CD14-positive monocyte (primary cell): ENCODE results near the gene TUBE1. TPM values are rescaled to one million over a fixed set of nuclear protein-coding genes. Genes with fewer than 3 reads are reported as not detected.
A peak's percentile ranks its signal among the peaks of the same experiment; 100 is the strongest.

Experiments used
- DNase-seq, 3 donors: peaks; one replicate each; pipeline ENCODE4 v3.0.0-alpha.2; 2011 to 2022
- H2AFZ ChIP-seq: 2 replicates; pipeline ENCODE4 v1.6.0; 2012; ENCODE audit warnings: mild to moderate bottlenecking, low read depth, low read length, inconsistent platforms; ENCODE audit not compliant: insufficient read depth, poor library complexity, severe bottlenecking
- H3K27ac ChIP-seq, 2 donors: 1 replicate in 1 of 2; 2 replicates in 1 of 2; pipeline ENCODE4 v1.5.1; 2012 to 2013; ENCODE audit warnings: low read length in 2 of 2, control low read depth in 1 of 2, inconsistent platforms in 1 of 2, low read depth in 1 of 2, mild to moderate bottlenecking in 1 of 2
- H3K27me3 ChIP-seq, 2 donors: one replicate each; pipeline versions ENCODE4 v1.6.0 to v1.6.1; 2011 to 2013; ENCODE audit warnings: low read length in 2 of 2; ENCODE audit not compliant: control insufficient read depth in 2 of 2, insufficient read depth in 2 of 2
- H3K36me3 ChIP-seq, 2 donors: replicated peaks in 1 of 2; 1 replicate in 1 of 2; 2 replicates in 1 of 2; pipeline versions ENCODE4 v1.5.1 to v1.6.1; 2012 to 2013; ENCODE audit warnings: low read length in 2 of 2, control low read depth in 1 of 2, inconsistent platforms in 1 of 2, mild to moderate bottlenecking in 1 of 2; ENCODE audit not compliant: insufficient read depth in 2 of 2, control insufficient read depth in 1 of 2
- H3K4me1 ChIP-seq, 2 donors: 1 replicate in 1 of 2; 2 replicates in 1 of 2; pipeline versions ENCODE4 v1.5.1 to v1.6.1; 2012 to 2013; ENCODE audit warnings: low read length in 2 of 2, control low read depth in 1 of 2, inconsistent platforms in 1 of 2, mild to moderate bottlenecking in 1 of 2, moderate library complexity in 1 of 2; ENCODE audit not compliant: insufficient read depth in 2 of 2, control insufficient read depth in 1 of 2
- H3K4me2 ChIP-seq: replicated peaks from 2 replicates; pipeline ENCODE3; 2012; ENCODE audit warnings: low read length, moderate library complexity, mild to moderate bottlenecking; ENCODE audit not compliant: poor library complexity, severe bottlenecking; ENCODE audit errors: extremely low read depth
- H3K4me3 ChIP-seq, 3 experiments: fragments of 200-600 bp in 1 of 3; sonication (generic) in 1 of 3; replicated peaks in 1 of 3; 1 replicate in 2 of 3; 2 replicates in 1 of 3; pipeline ENCODE4 v1.5.1; 2011 to 2013; ENCODE audit warnings: low read length in 3 of 3, mild to moderate bottlenecking in 3 of 3, control low read depth in 2 of 3, low read depth in 2 of 3, inconsistent platforms in 1 of 3, moderate library complexity in 1 of 3
- H3K79me2 ChIP-seq: 2 replicates; pipeline ENCODE4 v1.6.0; 2012; ENCODE audit warnings: mild to moderate bottlenecking, control low read depth, inconsistent platforms, low read length, moderate library complexity; ENCODE audit not compliant: insufficient read depth
- H3K9ac ChIP-seq: 2 replicates; pipeline ENCODE4 v1.6.0; 2017; ENCODE audit warnings: low read length, mild to moderate bottlenecking; ENCODE audit not compliant: insufficient read depth, poor library complexity, severe bottlenecking
- H3K9me3 ChIP-seq, 2 donors: replicated peaks in 1 of 2; 1 replicate in 1 of 2; 2 replicates in 1 of 2; pipeline versions ENCODE4 v1.5.1 to v1.6.1; 2012 to 2013; ENCODE audit warnings: low read length in 2 of 2, control low read depth in 1 of 2; ENCODE audit not compliant: control insufficient read depth in 1 of 2, insufficient read depth in 1 of 2
- H4K20me1 ChIP-seq: 2 replicates; pipeline ENCODE4 v1.6.0; 2012; ENCODE audit warnings: mild to moderate bottlenecking, low read length, control low read depth, moderate library complexity; ENCODE audit not compliant: insufficient read depth
- H3K27ac Mint-ChIP-seq, 7 donors: one replicate each; pipeline ENCODE4 v1.8.0; 2020; ENCODE audit warnings: mild to moderate bottlenecking in 7 of 7, mixed read lengths in 7 of 7, moderate library complexity in 6 of 7, inconsistent platforms in 2 of 7
- H3K27me3 Mint-ChIP-seq, 3 donors: one replicate each; pipeline ENCODE4 v1.8.0; 2021 to 2022; ENCODE audit warnings: low read depth in 3 of 3, mild to moderate bottlenecking in 3 of 3, mixed read lengths in 3 of 3, moderate library complexity in 3 of 3, inconsistent platforms in 1 of 3
- H3K36me3 Mint-ChIP-seq, 2 donors: one replicate each; pipeline ENCODE4 v1.8.0; 2020; ENCODE audit warnings: mixed read lengths in 2 of 2, inconsistent platforms in 1 of 2, mild to moderate bottlenecking in 1 of 2
- H3K4me1 Mint-ChIP-seq: one replicate; pipeline ENCODE4 v1.8.0; 2020; ENCODE audit warnings: mild to moderate bottlenecking, mixed read lengths
- H3K4me3 Mint-ChIP-seq, 2 donors: one replicate each; pipeline ENCODE4 v1.8.0; 2020; ENCODE audit warnings: mild to moderate bottlenecking in 2 of 2, mixed read lengths in 2 of 2, moderate library complexity in 1 of 2
- H3K9me3 Mint-ChIP-seq, 7 donors: one replicate each; pipeline ENCODE4 v1.8.0; 2020 to 2022; ENCODE audit warnings: mixed read lengths in 7 of 7, mild to moderate bottlenecking in 6 of 7, moderate library complexity in 6 of 7, inconsistent platforms in 2 of 7
- CTCF ChIP-seq: fragments of 200-600 bp; IDR thresholded peaks from one replicate; pipeline ENCODE4 v1.8.0; 2022; ENCODE audit warnings: antibody characterized with exemption, mild to moderate bottlenecking
- WGBS: methylation state at CpG from one replicate; pipeline ENCODE4 v1.1.5; 2013; ENCODE audit warnings: missing lambda C conversion rate; ENCODE audit not compliant: insufficient coverage; 5-methylcytosine and 5-hydroxymethylcytosine counted together
- intact Hi-C, 2 donors: fragments of 100-400 bp; cut with micrococcal nuclease; formaldehyde crosslinking; loops; one replicate each; pipeline versions ENCODE4 v1.15.0 to v1.15.1; 2023
- polyA plus RNA-seq, 3 donors: library from polyadenylated mRNA; depleted of rRNA in 1 of 3; unstranded in 2 of 3; stranded (reverse) in 1 of 3; fragments of 300-500 nt in 2 of 3; fragments of >200 nt in 1 of 3; fragmentation: Illumina TruSeq in 2 of 3; gene quantifications; 1 replicate in 2 of 3; 2 replicates in 1 of 3; pipeline ENCODE4 v1.2.3, GENCODE V29; 2012 to 2021

The TUBE1 gene
- polyA plus RNA-seq, 3 donors, result 2.1 to 4.6 (median 2.7) TPM

GRCh38 chr6:112043032-112044007 lies 44.0 kb downstream of the TUBE1 start:
- TF ChIP-seq CTCF, result peak; percentile 92
- Mint-ChIP-seq H3K36me3 (no peaks in the 10 kb centered on the region), H3K4me1 (peaks cover 10% of the 10 kb centered on the region), H3K27me3 (peaks cover 0 to 3% (median 0%) of the 10 kb centered on the region in 3 donors), H3K27ac (peak overlapping the region; percentile 87 to 94 (median 93)), H3K9me3 (peaks cover 0 to 3% (median 0%) of the 10 kb centered on the region in 7 donors), H3K4me3 (peak overlapping the region; percentile 85 to 95)
- under 1% methylated on average over 18 of the region's 36 CpGs for WGBS
- peak overlapping the region; percentile 71 for H3K9ac ChIP-seq
- no peaks in the 10 kb centered on the region for H4K20me1 ChIP-seq
- DNase-seq, result peak; percentile 76 to 83 (median 81)
- peak overlapping the region; percentile 97 for H2AFZ ChIP-seq
- intact Hi-C loops, result loop anchor here in 1 of 2 donors (1.0 to 5.0 kb wide), 2 partner anchors 46 to 331 kb away; no protein-coding TSS in a partner anchor
- peak overlapping the region; percentile 97 for H3K4me2 ChIP-seq
- peaks cover 3 to 7% of the 10 kb centered on the region in 2 donors for H3K4me1 ChIP-seq
- H3K27me3 ChIP-seq, result no peaks in the 10 kb centered on the region
- H3K4me3 ChIP-seq, result peak overlapping the region; percentile 82 to 96 (median 92)
- H3K27ac ChIP-seq, result peak overlapping the region; percentile 46 to 90
- H3K9me3 ChIP-seq, result no peaks in the 10 kb centered on the region
- no peaks in the 10 kb centered on the region for H3K36me3 ChIP-seq
- H3K79me2 ChIP-seq, result no peaks in the 10 kb centered on the region

- H3K27me3 ChIP-seq, result no peaks in the 10 kb centered on the region
- no peak overlapping the region for H3K4me3 ChIP-seq
- H3K9ac ChIP-seq, result no peak overlapping the region
- no peaks in the 10 kb centered on the region for H4K20me1 ChIP-seq
- Mint-ChIP-seq H3K9me3 (no peaks in the 10 kb centered on the region), H3K36me3 (no peaks in the 10 kb centered on the region), H3K27ac (no peak overlapping the region), H3K4me1 (peaks cover 17% of the 10 kb centered on the region), H3K4me3 (no peak overlapping the region), H3K27me3 (no peaks in the 10 kb centered on the region)
- no peak for TF ChIP-seq CTCF
- no peaks in the 10 kb centered on the region for H3K9me3 ChIP-seq
- no peaks in the 10 kb centered on the region for H3K36me3 ChIP-seq
- intact Hi-C loops, result loop anchor here in 1 of 2 donors (5.0 kb wide), 1 partner anchor 329 kb away; no protein-coding TSS in a partner anchor
- no peak overlapping the region for H2AFZ ChIP-seq
- no peak overlapping the region for H3K4me2 ChIP-seq
- no peak overlapping the region for H3K27ac ChIP-seq
- DNase-seq, result no peak
- no peaks in the 10 kb centered on the region for H3K79me2 ChIP-seq
- WGBS, result 100% methylated on average over 1 of the region's 3 CpGs
- H3K4me1 ChIP-seq, result peaks cover 7 to 8% of the 10 kb centered on the region in 2 donors
Measured at GRCh38 chr6:112041535-112041934, 45.7 kb downstream of the TUBE1 start.
